ENCODE data around the gene GRB2.
A peak's percentile ranks its signal among the peaks of the same experiment; 100 is the strongest.

The GRB2 gene

DNA sequence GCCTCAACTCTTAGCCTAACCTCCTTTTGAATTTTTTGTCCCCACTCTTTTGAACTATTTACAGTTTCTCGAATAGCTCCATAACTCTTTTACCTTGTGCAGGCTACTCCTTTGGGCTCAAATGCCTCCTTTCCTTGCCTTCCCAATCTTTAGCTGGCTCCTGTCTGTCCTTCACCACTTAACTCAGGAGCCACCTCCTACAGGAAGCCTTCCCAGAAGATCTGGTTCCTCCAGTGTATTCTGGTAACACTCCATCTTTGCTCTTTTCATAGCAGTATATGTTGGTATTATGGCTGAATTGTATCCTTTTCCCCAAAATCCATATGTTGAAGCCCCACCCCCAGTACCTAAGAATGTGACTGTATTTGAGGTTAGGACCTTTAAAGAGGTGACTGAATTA is 9.0 kb upstream of the GRB2 start:
- no peak for DNase-seq (ENCODE audit: low spot score)

DNA sequence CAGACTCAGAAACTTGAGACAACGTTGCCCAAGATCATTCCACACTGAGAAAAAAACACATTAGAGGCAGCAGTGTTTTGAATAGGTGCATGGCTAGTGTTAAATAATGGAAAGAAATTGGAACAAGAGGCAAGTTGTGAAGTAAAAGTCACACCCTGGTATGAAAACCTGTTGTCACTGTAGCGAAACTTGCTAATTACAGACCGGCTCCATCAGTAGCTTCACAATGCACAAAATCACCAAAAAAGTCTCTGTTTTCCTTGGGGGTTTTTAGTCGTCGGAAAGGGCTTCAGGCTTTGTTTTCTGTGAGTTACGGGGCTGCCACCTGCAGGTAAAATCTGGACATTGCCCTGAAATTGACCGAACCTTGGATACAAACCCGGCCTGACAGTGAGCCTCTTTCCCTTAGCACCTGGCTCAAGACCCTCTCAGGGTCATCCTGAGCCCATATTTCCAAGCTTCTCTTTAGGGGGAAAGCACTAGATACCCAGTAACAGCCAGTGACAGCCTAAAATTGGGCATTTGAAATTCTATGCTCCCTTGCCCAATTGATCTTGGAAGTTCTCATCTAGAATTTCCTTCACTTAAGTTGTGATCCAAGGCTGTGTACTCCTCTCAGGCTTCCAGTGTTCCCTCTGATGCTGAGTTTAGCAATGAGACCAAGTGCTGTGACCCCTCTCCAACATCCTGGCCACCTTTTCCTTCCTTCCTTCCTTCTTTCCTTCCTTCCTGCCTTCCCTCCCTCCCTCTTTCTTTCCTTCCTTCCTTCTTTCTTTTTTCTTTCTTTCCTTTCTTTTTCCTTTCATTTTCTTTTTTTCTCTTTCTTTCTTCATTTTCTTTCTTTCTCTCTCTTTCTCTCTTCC is 7.2 kb upstream of the GRB2 start:
- peak; percentile 70 for DNase-seq (ENCODE audit: low spot score)

DNA sequence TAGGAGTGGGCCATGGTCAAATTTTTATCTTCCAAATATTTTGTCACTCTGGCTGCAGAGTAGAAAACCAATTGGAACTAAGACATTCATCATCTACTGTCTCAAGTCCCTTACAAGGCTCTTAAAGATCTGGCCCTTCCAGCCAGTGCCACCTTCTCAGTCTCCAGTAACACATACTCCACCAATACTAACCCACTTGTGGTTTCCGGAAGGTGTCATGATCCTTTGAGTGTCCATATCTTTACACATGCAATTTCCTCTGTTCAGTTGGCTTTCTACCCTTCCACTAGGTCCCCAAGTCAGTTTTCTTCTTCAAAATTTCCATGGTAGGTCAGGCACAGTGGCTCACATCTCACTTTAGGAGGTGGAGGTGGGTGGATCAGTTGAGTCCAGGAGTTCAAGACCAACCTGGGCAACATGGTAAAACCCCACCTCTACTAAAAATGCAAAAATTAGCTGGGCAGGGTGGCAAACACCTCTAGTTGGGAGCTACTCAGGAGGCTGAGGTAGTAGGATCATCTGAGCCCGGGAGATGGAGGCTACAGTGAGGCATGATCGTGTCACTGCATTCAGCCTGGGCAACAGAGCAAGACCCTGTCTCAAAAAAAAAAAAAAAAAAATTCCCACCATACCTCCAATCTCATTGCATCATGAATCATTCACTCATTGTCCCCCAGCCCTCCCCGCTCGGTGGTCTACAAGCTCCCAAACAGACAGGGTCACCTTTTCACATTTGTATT is 6.0 kb upstream of the GRB2 start:
- DNase-seq (ENCODE audit: low spot score): no peak

DNA sequence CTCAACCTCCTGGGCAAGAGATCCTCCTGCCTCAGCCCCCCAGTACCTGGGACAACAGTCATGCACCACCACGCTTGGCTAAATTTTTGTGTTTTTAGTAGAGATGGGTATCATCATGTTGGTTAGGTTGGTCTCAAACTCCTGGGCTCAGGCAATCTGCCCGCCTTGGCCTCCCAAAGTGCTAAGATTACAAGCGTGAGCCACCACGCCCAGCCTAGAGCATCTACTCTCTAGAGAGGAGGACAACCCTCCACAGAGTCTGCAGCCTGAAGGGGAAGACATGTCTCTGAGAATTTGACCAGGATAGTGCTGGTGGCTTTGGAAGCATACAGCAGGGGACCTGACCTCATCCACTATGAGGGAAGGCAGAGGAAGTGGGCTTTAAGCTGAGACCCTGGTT is 4.7 kb upstream of the GRB2 start:
- no peak for DNase-seq (ENCODE audit: low spot score)

DNA sequence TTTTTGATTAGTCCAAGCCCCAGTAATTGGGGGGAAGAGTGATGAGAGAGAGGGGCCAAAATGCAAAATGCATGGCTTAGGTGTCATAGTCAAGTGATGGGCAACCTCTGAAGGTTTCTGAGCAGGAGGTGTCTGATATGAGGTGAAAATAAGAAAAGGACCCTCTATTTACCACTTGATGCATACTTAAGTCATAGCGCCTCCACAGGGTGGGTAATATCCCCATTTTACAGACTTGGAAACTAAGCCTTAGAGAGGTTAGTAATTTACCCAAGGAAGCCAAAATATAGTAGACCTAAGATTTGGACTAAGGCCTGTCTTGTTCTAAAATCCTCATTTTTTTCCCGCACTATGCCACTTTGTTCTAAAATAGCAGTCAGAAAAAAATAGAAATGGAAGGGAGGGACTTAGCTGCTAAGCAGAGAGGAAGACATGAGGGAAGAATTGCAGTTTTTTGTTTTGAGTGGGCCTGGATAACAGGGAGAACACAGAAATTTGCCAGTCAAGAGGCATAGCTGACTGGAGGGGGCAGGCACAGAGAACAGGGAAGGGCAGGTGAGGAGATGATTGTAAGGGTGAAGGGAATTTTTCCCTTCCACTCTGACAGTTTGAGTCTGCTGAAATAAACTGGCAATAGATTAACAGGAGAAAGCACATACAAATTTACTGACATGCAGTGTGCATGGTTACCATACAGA is 2.3 kb upstream of the GRB2 start:
- no peak for DNase-seq (ENCODE audit: low spot score)

DNA sequence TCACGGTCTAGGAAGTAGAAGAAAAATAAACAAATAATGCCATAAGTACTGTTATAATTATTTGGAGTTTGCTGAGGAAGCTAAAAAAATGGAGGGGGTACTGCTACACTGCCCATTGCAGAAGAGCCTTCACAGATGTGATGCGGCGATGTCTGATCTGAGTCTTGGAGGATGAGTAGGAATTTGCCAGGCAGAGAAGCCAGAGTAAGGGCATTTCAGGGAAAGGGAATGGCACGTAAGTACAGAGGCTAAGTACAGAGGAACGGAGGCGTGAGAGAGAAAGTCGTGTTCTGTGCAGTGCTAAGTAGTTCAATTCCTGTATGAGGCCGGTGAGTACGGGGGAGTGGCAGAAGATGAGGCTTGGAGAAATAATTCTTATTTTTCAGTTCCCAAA is 741 bp upstream of the GRB2 start:
- no peak for DNase-seq (ENCODE audit: low spot score)

DNA sequence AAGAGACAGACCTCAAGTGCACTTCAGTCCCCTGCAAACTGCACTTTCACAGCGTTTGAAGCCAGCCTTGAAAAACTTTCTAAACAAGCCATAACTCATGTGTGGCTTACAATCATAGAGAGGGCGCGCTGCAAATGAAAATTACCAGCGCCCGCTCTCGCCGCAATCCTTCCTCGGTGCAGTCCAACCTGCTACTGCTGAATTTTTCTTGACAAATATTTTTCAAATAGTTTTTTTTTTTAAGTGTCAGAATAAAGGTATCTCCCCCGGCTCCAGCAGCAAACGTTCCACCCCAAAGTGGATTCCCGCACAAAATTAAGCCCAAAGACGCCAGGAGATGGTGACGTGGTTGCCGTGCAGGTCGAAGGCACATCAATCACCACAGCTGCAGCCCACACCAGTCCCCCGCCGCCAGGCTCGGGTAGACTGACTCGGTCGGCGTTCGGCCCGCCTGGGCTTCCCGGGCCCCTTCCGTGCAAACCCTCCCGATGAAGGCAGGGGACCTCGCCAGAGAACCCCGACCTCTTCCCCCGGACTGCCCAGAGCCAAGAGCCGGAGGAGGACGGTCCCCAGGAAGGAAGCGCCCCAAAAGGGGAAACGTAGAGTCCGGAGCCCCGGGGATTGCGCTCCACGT is 630 bp downstream of the GRB2 start:
- DNase-seq (ENCODE audit: low spot score): no peak

DNA sequence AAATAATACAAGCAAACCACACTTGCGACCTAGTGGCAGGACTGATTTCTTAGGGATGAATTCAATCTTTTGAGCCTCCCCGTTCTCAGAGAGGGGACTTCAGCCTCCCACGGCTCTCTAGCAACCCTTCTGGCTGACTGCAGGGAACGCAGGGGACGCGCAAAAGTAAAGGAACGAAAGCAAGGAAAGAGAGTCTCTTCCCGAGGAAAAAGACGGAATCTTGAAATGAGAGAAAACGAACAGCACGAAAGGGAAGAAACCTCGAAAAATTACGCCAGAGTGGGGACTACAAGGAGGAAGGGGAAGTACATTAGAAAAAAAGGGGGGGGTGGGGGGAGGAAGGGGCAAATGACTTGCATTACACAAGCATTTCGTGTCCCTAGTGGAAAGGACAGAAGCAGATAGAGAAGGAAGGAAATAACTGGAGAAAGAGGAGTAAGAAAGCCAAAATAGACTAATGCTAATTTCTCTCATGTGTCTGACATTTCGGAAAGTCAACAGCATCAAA is 1.2 kb downstream of the GRB2 start:
- peak; percentile 71 for DNase-seq (ENCODE audit: low spot score)

DNA sequence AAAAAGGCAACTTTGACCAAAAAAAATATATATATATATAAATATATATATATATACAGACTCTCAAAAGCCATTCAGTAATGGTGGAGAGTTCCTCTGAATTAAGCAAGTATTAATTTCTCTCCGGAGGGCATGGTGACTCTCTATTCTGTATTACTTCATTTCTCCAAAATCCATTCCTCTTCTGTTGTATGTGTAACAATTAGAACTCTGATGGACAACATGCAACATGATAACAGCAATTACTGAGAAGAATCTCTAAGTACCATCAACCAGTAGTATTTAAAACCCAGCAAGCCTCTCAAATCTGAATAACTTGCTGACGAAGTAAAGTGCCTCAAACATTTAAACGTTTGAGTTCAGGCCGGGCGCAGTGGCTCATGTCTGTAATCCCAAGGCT is 2.3 kb downstream of the GRB2 start:
- DNase-seq (ENCODE audit: low spot score): no peak

DNA sequence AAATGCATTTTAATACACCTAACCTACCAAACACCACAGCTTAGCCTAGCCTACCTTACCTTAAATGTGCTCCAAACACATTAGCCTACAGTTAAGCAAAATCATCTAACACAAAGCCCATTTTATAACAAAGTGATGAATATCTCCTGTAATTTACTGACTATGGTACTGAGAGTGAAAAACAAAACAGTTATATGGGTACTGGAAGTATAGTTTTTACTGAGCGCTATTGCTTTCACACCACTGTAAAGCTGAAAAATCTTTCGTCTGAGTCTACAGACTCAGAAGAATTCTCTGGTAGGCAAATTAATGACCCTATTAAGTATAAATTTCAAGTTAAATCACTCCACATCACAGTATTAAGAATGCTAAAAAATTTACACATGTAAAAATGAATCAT is 3.5 kb downstream of the GRB2 start:
- no peak for DNase-seq (ENCODE audit: low spot score)

DNA sequence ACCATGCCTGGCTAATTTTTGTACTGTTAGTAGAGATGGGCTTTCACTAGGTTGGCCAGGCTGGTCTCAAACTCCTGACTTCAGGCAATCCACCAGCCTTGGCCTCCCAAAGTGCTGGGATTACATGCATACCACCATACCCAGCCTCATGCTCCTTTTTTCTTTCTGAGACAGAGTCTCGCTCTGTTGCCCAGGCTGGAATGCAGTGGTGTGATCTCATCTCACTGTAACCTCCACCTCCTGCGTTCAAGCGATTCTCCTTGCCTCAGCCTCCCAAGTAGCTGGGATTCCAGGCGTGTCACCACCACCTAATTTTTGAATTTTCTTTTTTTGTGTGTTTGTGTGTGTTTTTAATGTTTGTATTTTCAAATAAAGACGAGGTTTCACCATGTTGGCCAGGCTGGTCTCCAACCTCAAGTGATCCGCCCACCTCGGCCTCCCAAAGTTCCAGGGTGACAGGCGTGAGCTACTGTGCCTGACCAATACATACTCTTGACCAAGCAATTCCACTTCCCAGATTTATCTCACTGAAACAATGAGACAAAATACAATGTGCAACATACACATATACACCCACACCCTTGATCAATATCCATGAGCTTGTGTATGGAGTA is 5.0 kb downstream of the GRB2 start:
- no peak for DNase-seq (ENCODE audit: low spot score)

DNA sequence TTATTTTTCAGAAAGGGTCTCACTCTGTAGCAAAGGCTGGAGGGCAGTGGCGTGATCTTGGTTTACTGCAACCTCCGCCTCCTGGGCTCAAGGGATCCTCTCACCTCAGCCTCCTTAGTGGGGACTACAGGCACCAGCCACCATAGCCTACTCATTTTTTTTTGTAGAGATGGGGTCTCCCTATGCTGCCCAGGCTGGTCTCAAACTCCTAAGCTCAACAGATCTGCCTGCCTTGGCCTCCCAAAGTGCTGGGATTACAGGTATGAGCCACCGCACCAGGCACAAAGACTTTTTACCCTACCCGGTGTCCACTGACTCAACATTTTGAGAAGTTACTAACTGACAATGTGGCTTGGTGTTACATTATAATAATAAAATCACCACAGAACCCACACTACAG is 7.2 kb downstream of the GRB2 start:
- DNase-seq (ENCODE audit: low spot score): no peak

DNA sequence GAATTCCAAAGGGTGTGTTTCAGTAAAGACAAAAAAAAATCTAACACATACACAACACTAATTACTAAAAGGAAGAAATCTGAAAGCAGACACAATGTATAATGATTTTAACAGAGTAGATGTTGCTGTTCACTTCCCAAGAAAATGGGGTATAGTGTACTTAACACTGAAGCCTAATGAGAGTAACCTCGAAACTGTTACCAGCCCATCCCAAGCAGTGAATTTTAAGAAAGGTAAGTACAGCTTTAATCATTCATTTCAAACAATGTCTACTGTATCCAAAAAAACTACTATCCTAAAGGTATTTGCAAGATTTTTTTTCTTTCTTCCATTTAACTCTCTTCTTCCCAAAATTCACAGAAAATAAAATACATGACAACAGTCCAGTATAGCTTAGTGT is 8.3 kb downstream of the GRB2 start:
- DNase-seq (ENCODE audit: low spot score): no peak

DNA sequence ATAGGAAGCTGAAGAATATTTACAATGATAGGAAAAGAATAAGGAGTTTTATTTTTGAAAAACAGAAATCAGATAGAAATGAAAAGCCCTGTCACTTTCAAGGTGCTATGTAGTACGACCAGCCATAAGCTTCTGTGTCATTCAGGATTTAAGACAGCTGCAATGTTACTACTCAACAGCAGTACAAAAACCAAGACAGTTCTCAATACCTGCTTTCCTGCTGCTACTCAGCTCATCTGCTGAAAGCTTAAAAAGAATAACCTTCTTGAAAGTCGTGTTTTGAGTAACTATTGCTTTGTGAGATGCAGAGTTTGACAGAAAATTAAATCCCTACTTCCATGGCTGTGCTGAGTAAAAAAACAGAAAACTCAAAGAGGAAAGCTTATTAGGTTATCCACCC is 8.7 kb downstream of the GRB2 start:
- DNase-seq (ENCODE audit: low spot score): no peak

DNA sequence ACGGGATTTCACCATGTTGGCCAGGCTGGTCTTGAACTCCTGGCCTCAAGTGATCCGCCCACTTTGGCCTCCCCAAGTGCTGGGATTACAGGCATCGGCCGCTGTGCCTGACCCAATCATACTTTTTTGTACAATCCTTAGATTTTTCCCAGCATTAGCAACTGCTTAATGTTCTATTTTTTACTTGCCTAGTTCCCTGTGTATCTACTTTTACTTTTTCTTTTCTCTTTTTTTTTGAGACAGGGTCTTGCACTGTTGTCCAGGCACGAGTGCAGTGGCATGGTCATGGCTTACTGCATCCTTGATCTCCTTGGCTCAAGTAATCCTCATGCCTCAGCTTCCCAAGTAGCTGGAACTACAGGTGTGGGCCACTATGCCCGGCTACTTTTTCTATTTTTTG is 9.5 kb downstream of the GRB2 start:
- no peak for DNase-seq (ENCODE audit: low spot score)

DNA sequence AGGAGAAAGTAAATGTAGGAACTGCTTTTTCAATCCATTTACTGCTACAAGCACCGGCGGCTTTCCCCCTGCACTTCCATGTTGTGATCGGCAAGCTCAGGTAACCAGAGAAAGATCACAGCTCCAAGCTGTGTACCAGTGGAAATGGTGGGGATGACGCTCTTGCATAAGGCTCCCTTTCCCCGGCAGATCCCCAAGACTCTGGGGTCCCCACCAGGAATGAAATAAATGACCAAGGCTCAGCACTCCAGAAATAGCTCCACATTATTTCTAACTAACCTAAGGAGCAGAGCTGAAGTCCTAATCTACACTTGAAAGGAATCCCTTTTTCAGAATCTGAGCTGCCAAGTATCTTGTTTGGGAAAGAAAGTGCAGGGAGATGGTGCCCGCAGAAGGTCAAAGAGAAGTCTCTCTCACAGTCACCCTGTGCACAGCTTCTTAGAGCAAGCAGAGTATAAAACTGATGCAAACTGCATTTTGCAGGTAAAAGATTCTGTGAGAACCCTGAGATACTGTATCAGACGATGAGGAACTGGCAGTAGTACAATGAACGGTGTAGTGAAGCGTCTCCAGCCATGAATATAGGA is 11.1 kb downstream of the GRB2 start:
- no peak for DNase-seq (ENCODE audit: low spot score)

DNA sequence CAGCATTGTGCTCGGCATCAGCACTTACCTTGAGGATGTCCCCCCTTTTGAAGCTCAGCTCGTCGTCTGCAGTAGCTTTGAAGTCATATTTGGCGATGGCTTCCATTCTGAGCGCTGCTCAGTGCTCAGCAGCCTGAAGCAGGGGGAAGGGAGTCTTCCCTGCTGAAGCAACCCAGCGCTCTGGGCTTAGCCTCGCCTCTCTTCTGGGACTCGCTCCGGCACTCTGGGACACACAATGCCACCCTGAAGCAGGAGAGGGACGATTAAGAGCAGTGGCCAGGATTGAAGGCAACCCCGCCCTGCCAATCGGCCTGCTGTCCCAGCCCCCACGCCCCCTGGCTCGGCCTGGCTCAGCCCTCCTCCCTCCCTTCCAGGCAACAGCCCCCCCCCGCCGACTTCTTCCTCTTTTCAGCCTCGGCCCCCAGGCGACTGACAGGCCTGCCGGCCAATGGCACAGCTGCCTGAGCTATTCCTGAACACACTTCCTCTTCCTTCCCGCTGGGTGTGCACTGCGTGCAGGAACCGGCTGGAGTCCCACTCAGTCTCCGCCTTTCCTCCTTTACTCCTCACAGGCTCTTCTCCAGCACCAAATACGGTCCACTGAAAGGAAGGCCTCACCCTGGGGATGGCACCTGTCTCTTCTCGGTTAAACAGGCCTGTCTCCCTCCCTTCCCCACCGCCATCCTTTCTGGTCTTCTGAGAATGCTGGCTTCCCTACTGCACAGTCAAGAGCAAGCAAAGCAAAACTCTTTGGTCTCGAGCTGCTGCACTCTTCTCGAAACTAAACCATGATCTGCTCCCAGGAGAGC is 11.8 kb downstream of the GRB2 start:
- peak; percentile 78 for DNase-seq (ENCODE audit: low spot score)

DNA sequence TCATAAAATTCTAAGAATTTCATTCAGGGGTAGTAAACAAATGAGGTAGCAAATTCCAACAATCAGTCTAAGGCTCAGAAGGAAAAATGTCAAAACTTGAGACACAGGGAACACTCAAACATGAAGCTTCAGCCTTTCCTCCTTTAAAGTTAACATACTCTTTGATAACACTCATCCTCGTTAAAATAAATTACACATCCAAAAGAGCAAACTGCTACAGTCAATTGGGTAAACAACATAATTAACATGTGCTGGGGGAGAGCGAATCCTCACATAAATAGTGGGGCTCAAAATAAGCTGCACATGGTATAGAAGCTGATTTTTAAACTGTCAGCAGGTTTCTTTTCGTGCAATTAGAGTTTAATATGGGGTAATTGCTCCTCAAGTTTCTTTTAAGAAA is 12.9 kb downstream of the GRB2 start:
- DNase-seq (ENCODE audit: low spot score): no peak

DNA sequence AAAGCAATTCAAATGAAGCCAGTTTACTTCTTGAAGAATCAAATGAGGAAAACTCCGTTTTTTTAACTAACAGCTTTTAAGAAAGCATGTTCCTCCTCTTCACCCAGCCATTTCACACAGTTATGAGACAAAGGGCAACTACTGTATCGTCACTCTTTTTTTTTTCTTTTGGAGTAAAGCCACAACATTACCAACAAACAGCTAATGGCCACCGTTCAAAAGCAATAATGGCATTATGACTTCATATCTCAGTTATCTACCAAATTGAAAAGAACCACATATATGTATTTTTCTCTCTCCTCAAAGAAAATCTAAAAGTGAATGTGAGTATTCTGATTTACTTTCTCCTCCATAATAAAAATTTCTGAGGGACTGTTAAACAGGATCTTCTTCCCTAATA is 14.5 kb downstream of the GRB2 start:
- no peak for DNase-seq (ENCODE audit: low spot score)

DNA sequence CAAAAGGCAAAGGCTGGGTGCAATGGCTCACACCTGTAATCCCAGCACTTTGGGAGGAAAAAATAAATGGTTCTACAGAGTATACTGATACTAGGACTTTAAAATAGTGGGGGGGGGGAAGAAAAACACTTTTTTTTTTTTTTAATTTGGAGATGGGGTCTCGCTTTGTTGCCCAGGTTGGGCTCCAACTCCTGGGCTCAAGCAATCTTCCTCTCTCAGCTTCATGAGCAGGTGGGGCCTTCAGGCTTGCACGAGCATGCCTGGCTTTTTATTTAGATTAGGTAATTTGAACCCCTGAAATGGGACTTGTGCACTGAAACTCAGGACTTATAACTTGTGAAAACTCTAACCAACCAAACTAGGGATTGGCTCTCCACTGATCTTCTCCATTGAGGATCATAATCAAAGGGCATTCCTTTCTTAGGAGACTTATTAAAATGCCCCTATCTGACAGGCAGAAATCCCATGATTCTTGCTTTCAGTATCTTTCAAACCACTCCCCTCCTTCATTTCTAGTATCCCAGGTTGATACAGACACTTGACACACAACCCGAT is 16.9 kb downstream of the GRB2 start:
- DNase-seq (ENCODE audit: low spot score): no peak

All from COLO829 (cell line).